H9 (cell line): ENCODE measurements around the gene NCKAP5. TPM values are rescaled to one million over a fixed set of nuclear protein-coding genes. Genes with fewer than 3 reads are reported as not detected.

ENCODE experiments used
- DNase-seq: peaks from one replicate; pipeline ENCODE4 v3.0.0-alpha.2; 2017
- H2AFZ ChIP-seq: one replicate; pipeline ENCODE4 v1.6.1; 2013; ENCODE audit warnings: mild to moderate bottlenecking, low read length, control low read depth, moderate library complexity
- H2AK5ac ChIP-seq: 2 replicates; pipeline ENCODE4 v1.6.1; 2013; ENCODE audit warnings: low read length, control low read depth, mixed read lengths; ENCODE audit not compliant: insufficient read length
- H2BK120ac ChIP-seq: one replicate; pipeline ENCODE4 v1.6.1; 2013; ENCODE audit warnings: low read depth, mild to moderate bottlenecking, low read length, control low read depth, inconsistent platforms; ENCODE audit not compliant: poor library complexity, severe bottlenecking
- H2BK12ac ChIP-seq: 2 replicates; pipeline ENCODE4 v1.6.1; 2013; ENCODE audit warnings: low read length, control low read depth, mixed read lengths, low read depth; ENCODE audit not compliant: insufficient read length
- H2BK15ac ChIP-seq: 2 replicates; pipeline ENCODE4 v1.6.1; 2013; ENCODE audit warnings: low read depth, low read length, control low read depth
- H2BK20ac ChIP-seq: one replicate; pipeline ENCODE4 v1.6.1; 2013; ENCODE audit warnings: low read depth, mild to moderate bottlenecking, low read length, control low read depth, inconsistent platforms; ENCODE audit not compliant: poor library complexity, severe bottlenecking
- H2BK5ac ChIP-seq: 2 replicates; pipeline ENCODE4 v1.6.1; 2013; ENCODE audit warnings: low read length, control low read depth, mixed read lengths; ENCODE audit not compliant: insufficient read length
- H3K14ac ChIP-seq: 2 replicates; pipeline ENCODE4 v1.6.1; 2013; ENCODE audit warnings: low read length, control low read depth; ENCODE audit not compliant: insufficient read depth
- H3K18ac ChIP-seq: 2 replicates; pipeline ENCODE4 v1.6.1; 2013; ENCODE audit warnings: low read depth, mild to moderate bottlenecking, mixed read lengths, low read length, control low read depth; ENCODE audit not compliant: insufficient read length
- H3K23ac ChIP-seq: 2 replicates; pipeline ENCODE4 v1.6.1; 2013; ENCODE audit warnings: low read length, control low read depth, mixed read lengths, low read depth; ENCODE audit not compliant: insufficient read length
- H3K23me2 ChIP-seq: 2 replicates; pipeline ENCODE4 v1.6.1; 2013; ENCODE audit warnings: low read depth, mild to moderate bottlenecking, mixed read lengths, low read length, control low read depth; ENCODE audit not compliant: insufficient read length, poor library complexity, severe bottlenecking
- H3K27ac ChIP-seq: 2 replicates; pipeline ENCODE4 v1.5.1; 2013; ENCODE audit warnings: low read length, control low read depth, mixed read lengths, low read depth; ENCODE audit not compliant: insufficient read length
- H3K27me3 ChIP-seq: 2 replicates; pipeline ENCODE4 v1.6.1; 2013; ENCODE audit warnings: low read length, control low read depth, inconsistent platforms; ENCODE audit not compliant: insufficient read depth
- H3K4ac ChIP-seq: 2 replicates; pipeline ENCODE4 v1.6.1; 2013; ENCODE audit warnings: low read depth, mild to moderate bottlenecking, control low read depth, inconsistent platforms, low read length, moderate library complexity
- H3K4me1 ChIP-seq: 2 replicates; pipeline ENCODE4 v1.6.1; 2013; ENCODE audit warnings: low read length, control low read depth, inconsistent platforms; ENCODE audit not compliant: insufficient read depth
- H3K4me2 ChIP-seq: 2 replicates; pipeline ENCODE4 v1.6.1; 2013; ENCODE audit warnings: low read length, control low read depth, mixed read lengths; ENCODE audit not compliant: insufficient read length, insufficient read depth
- H3K56ac ChIP-seq: 2 replicates; pipeline ENCODE4 v1.6.1; 2013; ENCODE audit warnings: low read depth, mild to moderate bottlenecking, mixed read lengths, low read length, control low read depth; ENCODE audit not compliant: insufficient read length
- H3K79me1 ChIP-seq: 2 replicates; pipeline ENCODE4 v1.6.1; 2013; ENCODE audit warnings: low read depth, mild to moderate bottlenecking, moderate library complexity, low read length, control low read depth, inconsistent platforms; ENCODE audit not compliant: insufficient read depth, poor library complexity, severe bottlenecking
- H3K79me2 ChIP-seq: 2 replicates; pipeline ENCODE4 v1.6.1; 2013; ENCODE audit warnings: low read length, control low read depth, inconsistent platforms; ENCODE audit not compliant: insufficient read depth
- H3K9ac ChIP-seq: 2 replicates; pipeline ENCODE4 v1.6.1; 2013; ENCODE audit warnings: low read length, control low read depth, mixed read lengths; ENCODE audit not compliant: insufficient read length; ENCODE audit errors: extremely low read depth
- H3K9me3 ChIP-seq: one replicate; pipeline ENCODE4 v1.6.1; 2013; ENCODE audit warnings: low read depth, low read length, inconsistent platforms; ENCODE audit not compliant: control insufficient read depth
- H3T11ph ChIP-seq: one replicate; pipeline ENCODE4 v1.6.1; 2013; ENCODE audit warnings: mild to moderate bottlenecking, low read length, control low read depth, inconsistent platforms
- H4K20me1 ChIP-seq: one replicate; pipeline ENCODE4 v1.6.1; 2013; ENCODE audit not compliant: control insufficient read depth, insufficient read length, insufficient read depth
- H4K5ac ChIP-seq: 2 replicates; pipeline ENCODE4 v1.6.1; 2013; ENCODE audit warnings: low read depth, mild to moderate bottlenecking, mixed read lengths, low read length, control low read depth; ENCODE audit not compliant: insufficient read length
- H4K8ac ChIP-seq: replicated peaks from 2 replicates; pipeline ENCODE4 v1.6.1; 2013; ENCODE audit warnings: low read length, control low read depth, mixed read lengths, low read depth; ENCODE audit not compliant: insufficient read length
- H4K91ac ChIP-seq: 2 replicates; pipeline ENCODE4 v1.6.1; 2013; ENCODE audit warnings: low read depth, mild to moderate bottlenecking, moderate library complexity, mixed read lengths, low read length, control low read depth; ENCODE audit not compliant: insufficient read length
- H3K27ac Mint-ChIP-seq, 3 experiments: 2 replicates in 2 of 3; 3 replicates in 1 of 3; pipeline ENCODE4 v1.8.0; 2020 to 2021; ENCODE audit warnings: mixed read lengths in 3 of 3, mild to moderate bottlenecking in 1 of 3, moderate library complexity in 1 of 3
- H3K27me3 Mint-ChIP-seq: 2 replicates; pipeline ENCODE4 v1.8.0; 2021; ENCODE audit warnings: low read depth, mild to moderate bottlenecking, moderate library complexity, mixed read lengths
- H3K36me3 Mint-ChIP-seq, 3 experiments: 2 replicates in 2 of 3; 3 replicates in 1 of 3; pipeline ENCODE4 v1.8.0; 2020 to 2021; ENCODE audit warnings: low read depth in 3 of 3, mixed read lengths in 3 of 3; ENCODE audit not compliant: insufficient read depth in 1 of 3
- H3K4me1 Mint-ChIP-seq, 2 experiments: 2 replicates each; pipeline ENCODE4 v1.8.0; 2020; ENCODE audit warnings: mixed read lengths in 2 of 2
- H3K4me3 Mint-ChIP-seq, 2 experiments: 2 replicates in 1 of 2; 3 replicates in 1 of 2; pipeline ENCODE4 v1.8.0; 2020 to 2021; ENCODE audit warnings: mild to moderate bottlenecking in 2 of 2, mixed read lengths in 2 of 2, moderate library complexity in 1 of 2
- H3K9me3 Mint-ChIP-seq, 2 experiments: 2 replicates in 1 of 2; 3 replicates in 1 of 2; pipeline ENCODE4 v1.8.0; 2020; ENCODE audit warnings: mild to moderate bottlenecking in 2 of 2, mixed read lengths in 2 of 2, moderate library complexity in 1 of 2
- WGBS: extraction: QIAGEN DNeasy Blood & Tissue Kit; methylation state at CpG from one replicate; pipeline ENCODE4 v1.1.7; 2013; ENCODE audit warnings: missing lambda C conversion rate, low lambda C conversion rate, mixed read lengths; ENCODE audit not compliant: insufficient read length; ENCODE audit errors: extremely low coverage; 5-methylcytosine and 5-hydroxymethylcytosine counted together
- total RNA-seq: library from RNA; stranded (reverse); gene quantifications from 2 replicates; pipeline ENCODE4 v1.2.1, GENCODE V29; 2021
- TF ChIP-seq, protein P1 (sequence below): fragments of 200-600 bp; sonication (generic); conservative IDR thresholded peaks from 3 replicates; pipeline ENCODE4 v1.8.0; 2021; ENCODE audit warnings: antibody characterized with exemption, mild to moderate bottlenecking

NCKAP5 gene
- total RNA-seq, 1 experiment from 2014 or later: 0.26 TPM

DNA sequence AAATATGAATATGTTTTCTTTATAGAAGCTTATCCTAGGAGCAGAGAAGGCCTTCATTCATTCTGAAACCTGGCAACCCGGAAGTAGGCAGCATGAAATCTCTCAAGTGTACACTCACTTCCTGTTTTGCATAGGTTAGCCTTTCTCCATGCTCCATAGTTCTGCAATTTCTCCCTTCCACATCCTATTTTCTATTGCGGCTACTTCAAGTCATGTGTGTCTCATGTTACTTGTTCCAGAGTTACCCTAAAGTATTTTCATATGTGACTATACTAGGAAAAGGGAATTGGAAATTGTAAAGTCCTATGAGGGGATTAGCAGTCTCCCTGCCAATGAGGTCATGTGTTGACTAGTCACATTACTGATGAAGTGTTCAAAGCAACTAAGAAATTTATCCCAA is 320.6 kb downstream of the NCKAP5 start:
- H3K56ac ChIP-seq: no peak overlapping the region
- no peaks in the 10 kb centered on the region for H3K27me3 ChIP-seq
- H3K4me1 ChIP-seq: no peaks in the 10 kb centered on the region
- H4K91ac ChIP-seq: no peak overlapping the region
- H3K14ac ChIP-seq: no peak overlapping the region
- no peaks in the 10 kb centered on the region for H4K20me1 ChIP-seq
- H2BK120ac ChIP-seq: no peak overlapping the region
- TF ChIP-seq, protein P1, sequence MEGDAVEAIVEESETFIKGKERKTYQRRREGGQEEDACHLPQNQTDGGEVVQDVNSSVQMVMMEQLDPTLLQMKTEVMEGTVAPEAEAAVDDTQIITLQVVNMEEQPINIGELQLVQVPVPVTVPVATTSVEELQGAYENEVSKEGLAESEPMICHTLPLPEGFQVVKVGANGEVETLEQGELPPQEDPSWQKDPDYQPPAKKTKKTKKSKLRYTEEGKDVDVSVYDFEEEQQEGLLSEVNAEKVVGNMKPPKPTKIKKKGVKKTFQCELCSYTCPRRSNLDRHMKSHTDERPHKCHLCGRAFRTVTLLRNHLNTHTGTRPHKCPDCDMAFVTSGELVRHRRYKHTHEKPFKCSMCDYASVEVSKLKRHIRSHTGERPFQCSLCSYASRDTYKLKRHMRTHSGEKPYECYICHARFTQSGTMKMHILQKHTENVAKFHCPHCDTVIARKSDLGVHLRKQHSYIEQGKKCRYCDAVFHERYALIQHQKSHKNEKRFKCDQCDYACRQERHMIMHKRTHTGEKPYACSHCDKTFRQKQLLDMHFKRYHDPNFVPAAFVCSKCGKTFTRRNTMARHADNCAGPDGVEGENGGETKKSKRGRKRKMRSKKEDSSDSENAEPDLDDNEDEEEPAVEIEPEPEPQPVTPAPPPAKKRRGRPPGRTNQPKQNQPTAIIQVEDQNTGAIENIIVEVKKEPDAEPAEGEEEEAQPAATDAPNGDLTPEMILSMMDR: no peak
- no peak overlapping the region for H2BK12ac ChIP-seq
- H4K8ac ChIP-seq: no peak overlapping the region
- no peak overlapping the region for H3K18ac ChIP-seq
- no peak for DNase-seq
- H2BK5ac ChIP-seq: no peak overlapping the region
- no peak overlapping the region for H2AFZ ChIP-seq
- Mint-ChIP-seq H3K36me3 (no peaks in the 10 kb centered on the region), H3K27ac (no peak overlapping the region), H3K4me3 (no peak overlapping the region), H3K4me1 (no peaks in the 10 kb centered on the region), H3K9me3 (no peaks in the 10 kb centered on the region; a peak in 1 of 5 replicates), H3K27me3 (no peaks in the 10 kb centered on the region)
- no peak overlapping the region for H4K5ac ChIP-seq
- H3K79me1 ChIP-seq: no peaks in the 10 kb centered on the region
- H3K23ac ChIP-seq: no peak overlapping the region
- no peak overlapping the region for H2BK20ac ChIP-seq
- H3K9ac ChIP-seq: no peak overlapping the region
- H3K4ac ChIP-seq: no peak overlapping the region
- H3T11ph ChIP-seq: no peak overlapping the region
- no peak overlapping the region for H3K4me2 ChIP-seq
- H2BK15ac ChIP-seq: no peak overlapping the region
- H3K9me3 ChIP-seq: no peaks in the 10 kb centered on the region
- no peaks in the 10 kb centered on the region for H3K79me2 ChIP-seq
- H3K23me2 ChIP-seq: no peaks in the 10 kb centered on the region
- no CpG with 5 or more reads among the region's 2 CpGs for WGBS
- no peak overlapping the region for H2AK5ac ChIP-seq
- no peak overlapping the region for H3K27ac ChIP-seq
